MV-4-11 (cell line): ENCODE measurements around the gene ZKSCAN8.

Source experiments
- DNase-seq: peaks from one replicate; lab custom pipeline; 2025; lab: John Stamatoyannopoulos, UW

ZKSCAN8 gene

DNA sequence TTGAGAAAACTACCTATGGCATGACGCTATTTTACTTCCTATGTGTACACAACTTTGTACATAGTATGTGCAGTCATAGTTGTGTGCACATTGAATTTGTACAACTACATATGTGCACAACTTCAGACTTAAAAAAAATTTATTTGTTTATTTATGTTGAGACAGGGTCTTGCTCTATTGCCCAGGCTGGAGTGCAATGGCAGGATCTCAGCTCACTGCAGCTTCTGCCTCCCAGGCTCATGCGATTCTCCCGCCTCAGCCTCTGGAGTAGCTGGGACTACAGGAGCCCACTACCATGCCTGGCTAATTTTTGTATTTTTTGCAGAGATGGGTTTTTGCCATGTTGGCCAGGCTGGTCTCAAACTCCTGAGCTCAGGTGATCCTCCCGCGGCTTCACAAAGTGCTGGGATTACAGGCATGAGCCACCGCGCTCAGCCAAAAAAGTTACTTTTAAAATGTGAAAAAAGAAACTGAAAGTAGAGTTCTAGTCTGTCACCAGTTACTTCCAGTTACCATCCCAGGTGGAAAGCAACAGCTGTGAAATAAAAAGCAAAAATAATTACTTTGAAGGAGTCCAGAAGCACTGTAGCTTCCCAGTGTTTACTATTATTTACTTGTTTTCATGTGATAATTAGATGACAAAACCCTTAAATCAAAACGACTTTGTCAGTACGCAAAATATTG lies 1.7 kb upstream of the ZKSCAN8 start:
- DNase-seq, result no peak

DNA sequence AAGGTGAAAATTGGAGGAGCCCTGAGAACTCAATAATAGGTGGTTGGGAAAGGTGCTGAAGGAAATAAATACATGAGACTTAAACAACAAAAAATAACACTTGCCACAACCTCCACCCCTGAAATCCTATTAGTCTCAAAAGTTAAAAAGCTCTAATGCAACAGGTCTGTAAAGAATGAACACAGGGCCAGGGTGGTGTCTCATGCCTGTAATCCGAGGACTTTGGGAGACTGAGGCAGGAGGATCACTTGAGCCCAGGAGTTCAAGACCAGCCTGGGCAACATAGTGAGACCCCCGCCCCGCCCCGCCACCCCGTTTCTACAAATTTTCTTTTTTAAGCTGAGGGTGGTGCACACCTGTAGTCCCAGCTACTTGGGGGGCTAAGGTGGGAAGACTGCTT lies 1.1 kb upstream of the ZKSCAN8 start:
- DNase-seq, result no peak

DNA sequence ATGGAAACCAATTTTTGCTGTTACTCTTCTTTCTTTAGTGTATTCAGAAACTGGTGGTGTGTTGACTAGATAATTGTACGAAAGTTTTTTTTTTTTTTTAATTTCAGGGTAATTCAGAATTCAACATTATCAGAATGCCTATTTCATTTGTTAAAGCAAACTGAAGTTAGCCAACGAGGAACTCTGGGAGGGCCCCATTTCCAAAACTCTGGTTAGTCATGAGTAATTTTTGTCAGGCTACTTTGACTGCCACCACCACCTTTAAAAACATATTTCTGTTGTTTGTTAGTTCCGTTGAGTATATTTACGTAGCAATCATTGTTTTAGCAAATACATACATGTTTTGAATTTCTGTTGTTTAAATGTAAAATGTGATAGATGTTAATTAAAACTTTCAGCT lies 763 bp downstream of the ZKSCAN8 start:
- DNase-seq, result no peak

DNA sequence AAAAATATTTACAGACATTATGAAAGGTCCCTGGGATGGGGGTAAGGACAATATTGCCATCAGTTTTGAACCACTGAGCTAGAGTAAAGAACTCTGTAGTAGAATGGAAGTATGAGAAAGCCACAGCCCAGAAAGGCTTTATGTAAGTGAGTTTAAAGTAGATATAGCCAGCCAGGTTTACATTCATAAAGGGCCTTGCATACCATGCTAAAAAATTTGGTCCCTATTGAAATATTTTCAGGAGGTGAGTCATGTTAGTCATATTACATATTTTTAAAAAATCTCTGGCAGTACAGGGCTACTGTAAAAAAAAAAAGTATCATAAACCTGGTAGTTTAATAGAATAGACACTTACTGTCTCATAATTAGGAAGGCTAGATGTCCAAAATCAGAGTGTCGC lies 3.5 kb downstream of the ZKSCAN8 start:
- DNase-seq, result no peak

DNA sequence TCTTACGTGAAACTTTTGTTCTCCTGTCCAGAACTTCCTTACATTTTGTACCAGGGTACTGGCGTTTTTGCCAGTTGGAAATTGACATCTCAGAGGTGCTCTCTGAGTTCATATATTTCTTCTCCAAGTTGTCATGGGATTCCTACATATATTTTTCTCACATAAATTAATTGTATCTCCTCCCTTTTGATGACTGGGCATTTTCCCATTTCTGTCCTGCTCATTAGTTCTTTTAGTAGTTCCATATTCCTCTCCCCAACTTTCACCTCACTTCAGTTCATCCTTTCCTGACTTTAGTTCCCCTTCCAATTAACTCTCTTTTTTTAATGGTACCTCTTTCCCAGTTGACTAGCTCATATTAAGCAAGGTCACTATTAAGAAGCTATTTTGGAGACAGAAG lies 10.8 kb downstream of the ZKSCAN8 start:
- DNase-seq, result no peak

DNA sequence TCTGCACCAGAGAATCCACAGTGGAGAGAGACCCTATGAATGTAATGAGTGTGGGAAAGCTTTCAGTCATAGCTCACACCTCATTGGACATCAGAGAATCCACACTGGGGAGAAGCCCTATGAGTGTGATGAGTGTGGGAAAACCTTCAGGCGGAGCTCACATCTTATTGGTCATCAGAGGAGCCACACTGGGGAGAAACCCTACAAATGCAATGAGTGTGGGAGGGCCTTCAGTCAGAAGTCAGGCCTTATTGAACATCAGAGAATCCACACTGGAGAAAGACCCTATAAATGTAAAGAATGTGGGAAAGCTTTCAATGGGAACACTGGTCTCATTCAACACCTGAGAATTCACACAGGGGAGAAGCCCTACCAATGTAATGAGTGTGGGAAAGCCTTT lies 11.9 kb downstream of the ZKSCAN8 start:
- no peak for DNase-seq

DNA sequence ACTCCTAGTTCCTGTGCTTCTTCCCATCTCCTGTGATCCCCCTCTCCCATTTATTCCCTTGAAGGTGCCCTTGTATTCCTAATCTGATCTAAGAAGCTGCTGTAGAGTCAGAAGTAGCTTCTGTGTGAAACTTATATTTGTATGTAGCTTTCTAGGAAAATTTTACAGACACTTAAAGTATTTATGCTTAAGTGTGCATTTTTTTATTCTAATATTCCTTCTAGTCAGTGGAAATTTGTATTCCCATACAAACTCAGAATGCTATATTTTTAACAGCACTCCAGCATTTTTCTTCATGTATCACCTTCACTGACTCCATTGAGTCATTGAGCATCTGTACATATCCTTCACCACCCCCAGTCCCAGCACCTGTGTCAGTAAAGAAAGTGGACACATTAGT lies 12.7 kb downstream of the ZKSCAN8 start:
- DNase-seq, result no peak

DNA sequence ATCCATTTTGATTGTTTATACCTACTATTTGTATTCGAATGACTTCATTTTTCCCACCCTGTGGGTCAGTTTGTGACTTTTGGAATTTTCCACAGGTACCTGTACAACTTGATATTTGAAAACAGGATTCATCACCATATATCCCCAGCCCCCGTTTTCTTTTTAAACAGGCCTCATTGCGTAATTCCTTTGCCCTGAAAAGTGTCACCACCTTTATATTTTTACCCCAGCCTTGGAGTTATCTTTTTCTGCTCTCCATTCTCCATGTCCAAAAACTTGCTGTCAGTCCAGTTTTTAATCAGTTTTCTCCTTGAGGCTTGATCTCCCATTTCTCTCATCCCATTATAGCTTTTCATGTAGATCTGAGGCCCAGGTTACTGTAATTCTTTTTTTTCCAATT lies 16.6 kb downstream of the ZKSCAN8 start:
- DNase-seq, result no peak

DNA sequence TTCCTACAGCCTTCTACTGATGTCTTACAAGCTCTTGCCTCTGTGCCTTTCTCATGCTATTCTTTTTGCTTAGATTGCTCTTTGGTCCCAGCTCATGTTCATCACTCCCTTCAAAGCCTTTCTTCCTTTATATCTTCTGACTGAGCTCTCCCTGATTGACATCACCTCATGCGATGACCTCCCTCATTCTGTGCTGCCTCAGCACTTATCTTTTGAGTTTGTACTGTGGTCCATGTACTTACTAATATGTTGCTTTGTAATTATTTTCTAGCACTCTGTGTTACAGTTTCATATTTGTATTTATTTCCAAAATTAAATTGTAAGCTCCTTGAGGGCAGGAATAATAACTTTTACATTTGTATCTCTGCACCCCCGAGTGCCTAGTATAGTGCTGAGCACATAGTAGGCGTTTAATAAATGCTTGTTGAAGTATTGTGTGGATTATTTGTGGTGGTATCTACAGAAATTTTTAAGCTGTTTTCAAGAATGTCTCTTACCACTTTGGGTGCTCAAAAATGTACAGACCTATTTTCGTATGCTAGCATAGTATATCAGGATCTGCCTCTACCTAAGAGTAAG lies 17.4 kb downstream of the ZKSCAN8 start:
- DNase-seq, result no peak

DNA sequence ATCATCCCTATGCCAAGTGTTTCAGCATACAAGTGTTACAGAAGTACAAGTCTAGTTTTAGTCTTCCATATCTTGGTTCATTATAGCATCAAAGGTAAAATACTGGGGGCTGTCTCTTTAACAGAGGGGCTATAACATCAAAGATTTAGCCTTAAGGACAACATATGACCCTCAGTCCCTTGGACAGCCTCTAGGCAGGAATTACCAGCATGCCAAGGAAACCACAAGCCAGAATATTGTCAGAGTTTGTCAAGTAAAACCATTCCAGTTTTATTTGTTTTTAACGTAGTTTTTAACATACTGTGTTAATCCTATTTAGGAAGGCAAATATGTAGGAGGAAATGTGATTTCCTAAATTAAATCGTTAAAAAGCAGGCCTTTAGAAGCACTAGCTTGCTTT lies 18.6 kb downstream of the ZKSCAN8 start:
- no peak for DNase-seq

DNA sequence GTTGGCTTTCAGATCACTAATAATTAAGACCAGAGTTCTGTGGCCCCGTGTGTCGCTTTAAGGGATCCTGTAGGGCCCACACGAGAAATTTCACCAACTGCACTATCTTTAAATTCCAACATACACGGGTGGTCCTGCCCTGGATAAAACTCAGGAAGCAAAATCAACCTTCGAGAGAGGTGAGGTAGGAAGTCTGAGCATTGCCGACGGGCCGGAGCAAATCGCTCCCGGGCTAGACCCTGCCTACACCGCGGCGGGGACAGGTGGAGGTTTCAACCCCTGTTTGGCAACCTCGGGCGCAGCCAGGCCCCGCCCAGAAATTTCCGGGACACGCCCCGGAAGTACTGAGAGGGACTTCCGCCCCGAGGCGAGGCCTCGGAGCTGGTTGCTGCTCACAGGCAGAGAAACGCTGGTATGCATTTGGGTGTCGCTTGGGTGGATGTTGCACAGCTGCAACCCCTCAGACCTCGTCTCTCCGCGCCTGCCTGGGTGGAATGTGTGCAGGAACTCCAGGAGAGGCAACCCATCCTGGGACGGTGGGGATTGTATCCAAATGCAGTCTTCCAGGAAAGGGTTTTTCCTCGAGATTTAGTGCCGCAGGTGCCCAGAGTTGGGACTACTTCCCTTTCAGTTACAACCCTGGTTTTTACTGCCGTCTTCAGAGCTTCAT lies 19.9 kb downstream of the ZKSCAN8 start:
- peak; percentile 79 for DNase-seq

DNA sequence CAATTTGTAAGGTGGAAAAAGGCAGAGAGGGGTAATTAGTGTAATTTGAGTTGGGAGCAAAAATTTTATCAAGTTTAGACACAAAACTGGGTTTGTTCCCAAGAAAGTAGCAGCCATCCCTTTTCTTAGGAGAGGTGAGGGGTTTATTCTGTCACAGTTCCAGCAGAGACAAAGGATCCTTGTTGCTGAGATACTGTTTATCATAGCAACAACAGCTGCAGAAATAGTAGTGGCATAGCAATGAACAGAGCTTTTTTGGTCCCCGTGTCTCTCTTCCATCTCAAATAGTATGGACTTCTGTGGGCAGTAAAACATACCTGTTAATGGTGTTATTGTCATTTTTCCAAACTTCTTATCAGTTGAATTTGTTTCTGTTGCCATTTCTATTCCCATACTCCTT lies 23.9 kb downstream of the ZKSCAN8 start:
- no peak for DNase-seq

DNA sequence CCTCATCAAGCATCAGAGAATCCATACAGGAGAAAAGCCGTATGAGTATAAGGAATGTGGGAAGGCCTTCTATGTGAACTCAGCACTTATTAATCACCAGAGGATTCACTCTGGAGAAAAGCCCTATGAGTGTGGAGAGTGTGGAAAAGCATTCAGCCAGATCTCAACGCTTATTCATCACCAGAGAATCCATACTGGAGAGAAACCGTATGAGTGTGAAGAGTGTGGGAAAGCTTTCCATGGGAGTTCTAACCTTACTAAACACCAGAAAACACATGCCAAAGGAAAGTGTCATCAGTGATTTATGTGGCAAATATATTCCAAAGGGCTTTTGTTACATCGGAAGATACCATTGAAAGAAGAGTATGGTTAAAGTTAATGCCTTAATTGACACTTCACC lies 25.4 kb downstream of the ZKSCAN8 start:
- DNase-seq, result no peak

DNA sequence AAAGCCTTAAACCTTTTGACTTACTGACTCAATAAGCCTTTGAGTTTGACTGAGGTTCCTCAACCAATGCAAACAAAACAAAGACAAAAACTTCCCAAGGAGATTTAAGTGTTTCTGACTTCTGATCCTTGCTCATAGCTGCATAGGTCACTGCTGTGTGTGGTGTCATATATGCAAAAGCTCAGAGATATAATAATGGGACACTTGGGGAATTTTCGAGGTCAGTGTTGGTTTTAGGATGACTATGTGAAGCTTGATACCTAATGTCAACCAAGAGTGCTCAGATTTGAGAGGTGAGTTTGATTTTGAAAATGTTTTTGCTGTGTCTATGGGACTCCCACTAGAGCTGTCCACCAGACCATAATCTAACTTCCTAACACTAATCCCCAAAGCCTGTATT lies 26.2 kb downstream of the ZKSCAN8 start:
- no peak for DNase-seq

DNA sequence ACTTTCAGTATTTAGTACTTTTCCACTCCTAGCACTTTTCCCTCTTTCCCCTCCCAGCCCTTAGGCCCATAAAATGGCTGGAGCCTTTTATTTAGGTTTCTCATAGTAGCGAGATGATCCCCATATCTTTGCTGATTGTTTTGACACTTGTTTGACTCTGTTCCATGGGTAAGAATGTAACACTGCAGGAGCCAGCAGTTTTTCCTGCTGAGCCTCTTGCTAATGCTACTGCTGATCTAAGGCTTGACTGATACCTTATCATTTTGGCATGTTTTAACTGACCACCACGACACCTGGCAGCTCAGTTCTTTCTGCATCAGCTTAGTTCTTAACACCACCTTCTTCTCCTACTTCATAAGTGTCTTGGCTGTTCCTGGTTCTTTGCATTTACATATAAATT lies 29.6 kb downstream of the ZKSCAN8 start:
- no peak for DNase-seq

DNA sequence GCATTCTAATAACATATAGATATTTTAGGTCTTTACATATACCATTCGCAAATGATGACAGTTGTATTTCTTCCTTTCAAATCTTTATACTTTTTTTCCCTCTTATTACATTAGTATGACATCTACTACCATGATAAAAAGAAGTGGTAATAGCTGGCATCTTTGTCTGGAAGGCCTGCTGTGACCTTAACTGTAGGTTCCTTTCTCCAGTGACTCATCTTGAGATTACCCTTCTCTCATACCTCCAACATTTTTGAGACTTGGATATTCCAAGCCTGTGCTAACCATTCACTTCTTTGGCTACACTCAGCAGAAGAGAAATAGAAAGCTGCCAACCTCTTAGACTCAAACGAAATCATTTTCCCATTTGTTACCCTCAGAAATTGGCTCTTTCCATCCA lies 30.3 kb downstream of the ZKSCAN8 start:
- DNase-seq, result no peak

DNA sequence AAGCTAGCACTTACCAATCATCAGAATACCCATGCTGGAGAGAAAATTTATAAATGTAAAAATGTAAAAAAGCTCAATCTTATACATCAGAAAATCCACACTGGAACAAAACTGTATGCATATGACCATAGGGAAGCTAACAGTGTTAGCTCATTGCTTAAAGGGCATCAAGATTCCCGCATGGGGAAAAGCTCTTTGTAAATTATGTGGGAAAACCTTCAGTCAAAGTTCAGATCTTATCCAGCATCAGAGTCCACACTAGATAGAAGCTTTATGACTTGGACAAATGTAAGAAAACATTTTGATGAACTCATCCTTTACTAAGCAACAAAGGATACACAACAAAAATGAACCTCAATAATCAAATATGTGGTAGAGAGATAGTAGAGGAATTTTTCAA lies 34.7 kb downstream of the ZKSCAN8 start:
- DNase-seq, result no peak

DNA sequence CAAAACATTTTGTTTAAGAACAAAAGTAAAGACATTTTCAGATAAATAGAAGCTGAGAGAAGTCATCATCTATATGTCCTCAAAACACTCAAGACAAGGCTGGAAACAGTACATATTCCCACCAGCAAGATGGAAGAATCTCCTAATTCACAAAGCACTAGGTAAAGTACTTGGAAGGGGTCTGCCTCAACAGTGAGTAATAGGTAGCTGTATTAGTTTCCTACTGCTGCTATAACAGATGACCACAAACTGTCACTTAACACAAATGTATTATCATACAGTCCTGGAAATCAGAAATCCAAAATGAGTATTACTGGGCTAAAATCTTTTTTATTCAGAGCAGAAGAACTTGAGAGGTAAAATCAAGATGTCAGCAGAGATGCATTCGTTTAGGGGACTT lies 40.6 kb downstream of the ZKSCAN8 start:
- DNase-seq, result no peak

DNA sequence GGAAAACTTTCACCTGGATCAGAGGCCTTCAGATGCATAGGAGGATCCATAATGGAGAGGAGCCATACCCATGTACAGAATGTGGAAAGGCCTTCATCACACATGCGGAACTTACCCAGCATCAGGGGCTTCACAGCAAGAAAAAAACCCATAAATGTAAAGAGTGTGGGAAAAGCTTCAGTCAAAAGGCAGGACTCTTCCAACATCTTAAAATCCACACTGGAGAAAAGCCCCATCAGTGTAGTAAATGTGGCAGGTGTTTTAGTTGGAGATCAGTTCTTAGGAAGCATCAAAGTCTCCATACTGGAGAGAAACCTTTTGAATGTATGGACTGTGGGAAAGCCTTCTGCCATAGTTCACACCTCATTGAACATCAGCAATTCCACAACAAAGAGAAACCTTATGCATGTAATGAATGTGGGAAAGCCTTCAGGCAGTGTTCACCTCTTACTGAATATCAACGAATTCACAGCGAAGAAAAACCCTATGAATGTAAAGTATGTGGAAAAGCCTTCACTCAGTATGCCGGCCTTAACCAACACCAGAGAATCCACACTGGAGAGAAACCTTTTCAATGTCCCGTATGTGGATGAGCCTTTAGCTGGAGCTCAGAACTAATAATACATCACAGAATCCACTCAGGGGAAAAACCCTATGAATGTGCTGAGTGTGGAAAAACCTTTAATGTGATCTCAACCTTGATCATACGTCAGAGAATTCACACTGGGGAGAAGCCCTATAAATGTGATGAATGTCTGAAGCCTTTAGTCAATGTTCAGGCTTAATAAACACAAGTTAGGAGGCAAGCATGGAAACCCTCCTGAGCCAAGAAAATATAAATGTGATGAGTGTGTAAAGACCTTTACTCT lies 46.7 kb downstream of the ZKSCAN8 start:
- no peak for DNase-seq

DNA sequence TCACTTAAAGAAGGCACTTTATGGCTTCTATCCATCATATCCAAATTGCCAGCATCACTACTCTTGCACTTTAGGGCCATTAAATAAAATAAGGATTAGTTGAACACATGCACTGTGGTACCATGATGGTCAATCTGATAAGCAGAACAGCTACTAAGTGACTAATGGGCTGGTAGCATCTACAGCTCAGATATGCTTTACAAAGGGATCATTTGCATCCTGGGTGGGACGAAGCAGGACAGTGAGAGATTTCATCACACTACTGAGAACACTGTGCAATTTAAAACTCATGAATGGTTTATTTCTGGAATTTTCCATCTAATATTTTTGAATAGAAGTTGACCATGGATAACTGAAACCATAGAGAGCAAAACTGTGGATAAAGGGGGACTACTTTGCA lies 58.3 kb downstream of the ZKSCAN8 start:
- no peak for DNase-seq

DNA sequence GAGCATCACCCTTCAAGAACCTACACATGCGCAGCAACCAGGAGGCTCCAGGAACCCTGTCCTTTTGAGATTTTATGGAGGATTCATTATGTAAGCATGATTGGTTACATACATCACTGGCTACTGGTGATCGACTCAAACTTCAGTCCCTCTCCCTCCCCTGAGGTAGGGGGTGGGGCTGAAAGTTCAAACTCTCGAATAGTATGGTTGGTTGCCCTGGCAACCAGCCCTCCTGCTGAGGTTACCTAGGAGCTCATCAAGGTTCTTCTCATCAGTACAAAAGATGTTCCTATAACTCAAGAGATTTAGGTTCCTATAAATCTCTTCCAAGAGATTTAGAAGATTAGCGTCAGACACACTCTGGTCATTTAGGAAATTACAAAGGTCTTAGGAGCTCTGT lies 61.5 kb downstream of the ZKSCAN8 start:
- no peak for DNase-seq

DNA sequence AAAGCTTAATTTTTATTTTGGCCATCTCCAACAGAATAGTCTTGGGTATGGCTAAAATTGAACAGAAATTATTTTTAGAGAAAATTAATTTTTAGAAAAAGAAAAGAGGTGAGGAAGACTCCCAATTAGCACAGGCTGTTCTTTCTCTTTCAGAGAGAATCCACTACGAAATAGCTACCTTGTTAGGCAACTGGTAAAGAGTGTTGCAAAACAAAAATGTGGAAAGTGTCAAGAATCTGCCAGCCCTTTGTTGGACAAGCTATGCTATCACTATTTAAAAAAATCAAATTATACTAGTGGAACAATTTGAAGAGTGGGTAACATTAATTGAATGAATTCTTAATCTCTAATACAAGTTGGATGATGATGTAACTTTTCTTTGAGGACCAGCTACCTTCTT lies 64.2 kb downstream of the ZKSCAN8 start:
- no peak for DNase-seq

DNA sequence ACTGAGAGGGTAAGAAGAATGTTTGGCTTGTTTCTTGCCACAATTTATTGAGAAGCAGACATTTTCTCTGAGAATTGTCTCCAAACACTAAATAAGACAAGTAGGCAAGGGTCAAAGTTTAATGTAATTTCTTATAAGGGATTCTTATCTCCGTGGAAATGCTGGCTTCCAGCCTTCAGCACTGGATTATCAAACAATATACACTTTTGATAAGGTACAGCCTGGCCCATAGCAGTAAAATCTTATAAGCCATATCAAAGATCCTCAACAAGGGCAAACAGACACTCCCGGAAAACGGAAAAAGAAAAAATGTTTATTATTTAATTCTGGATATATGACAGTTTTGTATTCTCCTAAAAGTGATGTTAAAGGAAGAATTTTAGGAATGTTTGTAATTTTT lies 64.8 kb downstream of the ZKSCAN8 start:
- DNase-seq, result no peak
